Right lobe of liver (tissue), 4 donors: ENCODE measurements around the gene STK32B.

Experiments
- CTCF ChIP-seq, 4 donors: fragments of 200-600 bp in 3 of 4; fragments of 450-650 bp in 1 of 4; IDR thresholded peaks; one replicate each; pipeline versions ENCODE4 v1.5.1 to v1.8.0; 2016 to 2022; ENCODE audit warnings: antibody characterized with exemption in 4 of 4, mild to moderate bottlenecking in 2 of 4
- POLR2A ChIP-seq: fragments of 450-650 bp; IDR thresholded peaks from one replicate; pipeline ENCODE4 v1.6.1; 2017; ENCODE audit warnings: antibody characterized with exemption, mild to moderate bottlenecking
- donor health status: DM: no; HTN: no; CAD: no.
- donor health status: DM: no; HTN: no; CAD: no.
- donor health status: DM: no; HTN: yes; CAD: no.

DNA sequence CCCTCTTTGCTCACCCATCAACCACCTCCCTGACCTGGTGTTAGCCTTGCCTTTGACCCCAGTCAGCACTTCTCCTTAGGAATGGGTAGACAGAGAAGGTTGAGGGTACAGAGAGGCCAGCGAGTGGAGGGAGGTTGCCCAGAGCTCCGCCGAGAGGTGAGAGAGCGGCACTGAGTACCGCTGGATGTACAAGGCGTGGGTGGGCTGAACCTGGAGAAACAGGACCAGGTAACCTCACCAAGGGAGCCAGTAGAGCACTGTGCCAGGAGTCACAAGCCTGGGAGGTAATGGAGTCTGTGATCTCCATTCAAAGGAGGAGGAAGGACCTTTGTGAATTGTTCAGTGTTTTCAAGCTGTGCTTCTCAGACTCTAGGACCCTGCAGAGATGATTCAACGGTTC, 400.9 kb downstream of the STK32B start:
- TF ChIP-seq CTCF (IDR thresholded peaks at IDR 0.05) (no peak), POLR2A (no peak)
